Mesodermal cell (in vitro differentiated cells): Measurements from ENCODE around the gene MTSS2.

Source experiments
- H3K27ac ChIP-seq: 2 replicates; pipeline ENCODE4 v1.7.0; 2013; ENCODE audit warnings: mild to moderate bottlenecking, low read depth, low read length, moderate library complexity; ENCODE audit not compliant: severe bottlenecking
- H3K36me3 ChIP-seq: 2 replicates; pipeline ENCODE4 v1.7.1; 2013; ENCODE audit warnings: mild to moderate bottlenecking, low read length, moderate library complexity; ENCODE audit not compliant: control insufficient read depth, insufficient read depth
- H3K4me1 ChIP-seq: one replicate; pipeline ENCODE4 v1.7.1; 2013; ENCODE audit warnings: mild to moderate bottlenecking, low read length; ENCODE audit not compliant: insufficient read depth, control insufficient read depth, poor library complexity, severe bottlenecking
- H3K4me3 ChIP-seq: 2 replicates; pipeline ENCODE4 v1.7.0; 2013; ENCODE audit warnings: low read length, control low read depth, mild to moderate bottlenecking; ENCODE audit not compliant: insufficient read depth, poor library complexity, severe bottlenecking; ENCODE audit errors: extremely low read depth
- H3K9me3 ChIP-seq: 2 replicates; pipeline ENCODE4 v1.7.1; 2013; ENCODE audit warnings: mild to moderate bottlenecking, low read length, moderate library complexity; ENCODE audit not compliant: control insufficient read depth
- WGBS, 2 experiments: methylation state at CpG; one replicate each; pipeline ENCODE4 v1.1.5; 2013; ENCODE audit warnings: missing lambda C conversion rate in 2 of 2; ENCODE audit not compliant: insufficient coverage in 2 of 2; 5-methylcytosine and 5-hydroxymethylcytosine counted together

Gene MTSS2

GRCh38 chr16:70663524-70664324 is 22.1 kb downstream of the MTSS2 start:
- Histone ChIP-seq H3K4me3 (no peak overlapping the region), H3K36me3 (peaks cover 42% of the 10 kb centered on the region), H3K27ac (no peak overlapping the region), H3K9me3 (no peaks in the 10 kb centered on the region), H3K4me1 (peaks cover 9% of the 10 kb centered on the region)
- WGBS, 2 experiments = 97% methylated on average over 38 to 46 of the region's 56 CpGs

- Histone ChIP-seq H3K36me3 (peaks cover 36% of the 10 kb centered on the region), H3K4me3 (no peak overlapping the region), H3K9me3 (no peaks in the 10 kb centered on the region), H3K4me1 (peaks cover 9% of the 10 kb centered on the region), H3K27ac (no peak overlapping the region)
- WGBS, 2 experiments = 83 to 94% methylated on average over 5 of the region's 13 CpGs
Observed at GRCh38 chr16:70662991-70663523, 22.8 kb downstream of the MTSS2 start.

GRCh38 chr16:70661918-70662641 is 23.8 kb downstream of the MTSS2 start:
- Histone ChIP-seq H3K27ac (no peak overlapping the region), H3K4me3 (no peak overlapping the region)

GRCh38 chr16:70661534-70661917 is 24.3 kb downstream of the MTSS2 start:
- Histone ChIP-seq H3K4me3 (no peak overlapping the region), H3K4me1 (peaks cover 9% of the 10 kb centered on the region), H3K36me3 (peaks cover 21% of the 10 kb centered on the region), H3K9me3 (no peaks in the 10 kb centered on the region), H3K27ac (no peak overlapping the region)
- 91 to 94% methylated on average over 8 to 17 of the region's 17 CpGs for WGBS, 2 experiments

More at GRCh38 chr16:70661918-70662641, 23.8 kb downstream of the MTSS2 start:
- 92 to 94% methylated on average over 19 to 20 of the region's 21 CpGs for WGBS, 2 experiments
- Histone ChIP-seq H3K4me1 (peaks cover 9% of the 10 kb centered on the region), H3K9me3 (no peaks in the 10 kb centered on the region), H3K36me3 (peaks cover 27% of the 10 kb centered on the region)

GRCh38 chr16:70660672-70661350 is 25.0 kb downstream of the MTSS2 start:
- H3K36me3 ChIP-seq = peaks cover 14% of the 10 kb centered on the region
- WGBS, 2 experiments = 80 to 85% methylated on average over 1 to 3 of the region's 7 CpGs
- no peaks in the 10 kb centered on the region for H3K9me3 ChIP-seq
- H3K4me1 ChIP-seq = peaks cover 9% of the 10 kb centered on the region
- no peak overlapping the region for H3K4me3 ChIP-seq
- no peak overlapping the region for H3K27ac ChIP-seq

GRCh38 chr16:70659953-70660671 is 25.7 kb downstream of the MTSS2 start:
- Histone ChIP-seq H3K36me3 (peaks cover 9% of the 10 kb centered on the region), H3K4me1 (peaks cover 9% of the 10 kb centered on the region), H3K9me3 (no peaks in the 10 kb centered on the region), H3K4me3 (no peak overlapping the region), H3K27ac (no peak overlapping the region)
- WGBS, 2 experiments = 84 to 95% methylated on average over 13 to 15 of the region's 16 CpGs

- Histone ChIP-seq H3K36me3 (peaks cover 4% of the 10 kb centered on the region), H3K4me3 (no peak overlapping the region), H3K27ac (no peak overlapping the region), H3K4me1 (peaks cover 9% of the 10 kb centered on the region), H3K9me3 (no peaks in the 10 kb centered on the region)
- 93 to 94% methylated on average over 9 of the region's 12 CpGs for WGBS, 2 experiments
Observed at GRCh38 chr16:70659546-70659945, 26.3 kb downstream of the MTSS2 start.

- no peak overlapping the region for H3K27ac ChIP-seq
- no peak overlapping the region for H3K4me3 ChIP-seq
- 89 to 98% methylated on average over 4 of the region's 5 CpGs for WGBS, 2 experiments
- H3K36me3 ChIP-seq = peaks cover 3% of the 10 kb centered on the region
- H3K9me3 ChIP-seq = no peaks in the 10 kb centered on the region
- H3K4me1 ChIP-seq = peaks cover 6% of the 10 kb centered on the region
Observed at GRCh38 chr16:70658921-70659320, 26.9 kb downstream of the MTSS2 start.

- no peak overlapping the region for H3K4me3 ChIP-seq
- H3K27ac ChIP-seq = no peak overlapping the region
- H3K36me3 ChIP-seq = no peaks in the 10 kb centered on the region
- H3K9me3 ChIP-seq = no peaks in the 10 kb centered on the region
- 85 to 90% methylated on average over 4 to 6 of the region's 7 CpGs for WGBS, 2 experiments
- H3K4me1 ChIP-seq = no peaks in the 10 kb centered on the region
Observed at GRCh38 chr16:70657956-70658355, 27.9 kb downstream of the MTSS2 start.

- Histone ChIP-seq H3K9me3 (no peaks in the 10 kb centered on the region), H3K4me1 (no peaks in the 10 kb centered on the region), H3K27ac (no peak overlapping the region), H3K4me3 (no peak overlapping the region), H3K36me3 (no peaks in the 10 kb centered on the region)
- 78 to 91% methylated on average over 20 to 22 of the region's 22 CpGs for WGBS, 2 experiments
Observed at GRCh38 chr16:70656712-70657263, 29.1 kb downstream of the MTSS2 start.
